IPS-11a (cell line): ENCODE data around the gene EMILIN2.
"Not testable (repeated sequence)": the region's sequence is repeated elsewhere in the genome, so short reads cannot be mapped to it uniquely, and the experiment has no call there.

Source experiments
- H3K4me3 ChIP-seq: one replicate; pipeline ENCODE4 v1.5.1; 2013; ENCODE audit warnings: low read depth, low read length, control low read depth

The EMILIN2 gene

GRCh38 chr18:2846636-2847316 is at the start of gene EMILIN2:
EMILIN2 (plus strand) TSS chr18:2847006; CDS start chr18:2847189, 183 bp downstream.
- H3K4me3 ChIP-seq, result peak within 1 kb of the TSS; percentile 55

GRCh38 chr18:2797951-2798350 is 48.9 kb upstream of the EMILIN2 start:
- no peak overlapping the region for H3K4me3 ChIP-seq

GRCh38 chr18:2799369-2799768 is 47.4 kb upstream of the EMILIN2 start:
- H3K4me3 ChIP-seq, result no peak overlapping the region

- H3K4me3 ChIP-seq, result no peak overlapping the region
These were observed 40.5 kb upstream of the EMILIN2 start for GRCh38 chr18:2805970-2806943.

- H3K4me3 ChIP-seq, result not testable (repeated sequence)
These were observed 38.2 kb upstream of the EMILIN2 start for GRCh38 chr18:2808640-2809039.

GRCh38 chr18:2809666-2810183 is 37.1 kb upstream of the EMILIN2 start:
- not testable (repeated sequence) for H3K4me3 ChIP-seq

- no peak overlapping the region for H3K4me3 ChIP-seq
These were observed 35.4 kb upstream of the EMILIN2 start for GRCh38 chr18:2811416-2811815.

- H3K4me3 ChIP-seq, result no peak overlapping the region
These were observed 31.9 kb upstream of the EMILIN2 start for GRCh38 chr18:2814928-2815327.

- no peak overlapping the region for H3K4me3 ChIP-seq
These were observed 28.5 kb upstream of the EMILIN2 start for GRCh38 chr18:2818281-2818680.

GRCh38 chr18:2821695-2822094 is 25.1 kb upstream of the EMILIN2 start:
- no peak overlapping the region for H3K4me3 ChIP-seq

- no peak overlapping the region for H3K4me3 ChIP-seq
These were observed 24.4 kb upstream of the EMILIN2 start for GRCh38 chr18:2822213-2822921.

- H3K4me3 ChIP-seq, result no peak overlapping the region
These were observed 23.6 kb upstream of the EMILIN2 start for GRCh38 chr18:2823202-2823601.

- no peak overlapping the region for H3K4me3 ChIP-seq
These were observed 22.8 kb upstream of the EMILIN2 start for GRCh38 chr18:2823966-2824365.

- H3K4me3 ChIP-seq, result no peak overlapping the region
These were observed 21.9 kb upstream of the EMILIN2 start for GRCh38 chr18:2824865-2825264.

- H3K4me3 ChIP-seq, result no peak overlapping the region
These were observed 21.1 kb upstream of the EMILIN2 start for GRCh38 chr18:2825613-2826175.

GRCh38 chr18:2826581-2826980 is 20.2 kb upstream of the EMILIN2 start:
- no peak overlapping the region for H3K4me3 ChIP-seq

GRCh38 chr18:2827061-2827460 is 19.7 kb upstream of the EMILIN2 start:
- H3K4me3 ChIP-seq, result no peak overlapping the region

- H3K4me3 ChIP-seq, result not testable (repeated sequence)
These were observed 10.7 kb upstream of the EMILIN2 start for GRCh38 chr18:2836118-2836517.

GRCh38 chr18:2837290-2837689 is 9.5 kb upstream of the EMILIN2 start:
- H3K4me3 ChIP-seq, result not testable (repeated sequence)

- no peak overlapping the region for H3K4me3 ChIP-seq
These were observed 7.6 kb upstream of the EMILIN2 start for GRCh38 chr18:2839202-2839601.

GRCh38 chr18:2840521-2840920 is 6.3 kb upstream of the EMILIN2 start:
- no peak overlapping the region for H3K4me3 ChIP-seq
